SIG-M5 (cell line): Measurements from ENCODE around the gene POLR2J.
"Not testable (repeated sequence)": the region's sequence is repeated elsewhere in the genome, so short reads cannot be mapped to it uniquely, and the experiment has no call there.

Source experiments
- DNase-seq: peaks from one replicate; lab custom pipeline; 2025; lab: John Stamatoyannopoulos, UW

POLR2J gene

DNA sequence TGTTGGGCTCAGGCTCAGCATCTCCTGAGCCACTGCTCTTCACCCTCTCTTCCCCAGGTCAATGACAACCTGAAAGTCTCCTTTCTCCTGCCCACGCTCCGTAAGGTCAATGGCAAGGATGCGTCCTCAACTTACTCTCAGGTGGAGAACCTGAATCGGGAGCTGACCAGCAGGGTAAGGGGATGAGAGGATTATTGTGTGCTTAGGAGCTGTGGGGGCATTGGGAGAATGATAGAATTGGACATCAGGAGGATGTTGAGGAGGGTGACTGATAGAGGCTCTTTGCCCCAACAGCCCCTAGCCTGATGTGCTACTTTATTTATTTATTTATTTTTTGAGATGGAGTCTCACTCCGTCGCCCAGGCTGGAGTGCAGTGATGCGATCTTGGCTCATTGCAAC is 12.6 kb downstream of the POLR2J start:
- DNase-seq, result no peak

DNA sequence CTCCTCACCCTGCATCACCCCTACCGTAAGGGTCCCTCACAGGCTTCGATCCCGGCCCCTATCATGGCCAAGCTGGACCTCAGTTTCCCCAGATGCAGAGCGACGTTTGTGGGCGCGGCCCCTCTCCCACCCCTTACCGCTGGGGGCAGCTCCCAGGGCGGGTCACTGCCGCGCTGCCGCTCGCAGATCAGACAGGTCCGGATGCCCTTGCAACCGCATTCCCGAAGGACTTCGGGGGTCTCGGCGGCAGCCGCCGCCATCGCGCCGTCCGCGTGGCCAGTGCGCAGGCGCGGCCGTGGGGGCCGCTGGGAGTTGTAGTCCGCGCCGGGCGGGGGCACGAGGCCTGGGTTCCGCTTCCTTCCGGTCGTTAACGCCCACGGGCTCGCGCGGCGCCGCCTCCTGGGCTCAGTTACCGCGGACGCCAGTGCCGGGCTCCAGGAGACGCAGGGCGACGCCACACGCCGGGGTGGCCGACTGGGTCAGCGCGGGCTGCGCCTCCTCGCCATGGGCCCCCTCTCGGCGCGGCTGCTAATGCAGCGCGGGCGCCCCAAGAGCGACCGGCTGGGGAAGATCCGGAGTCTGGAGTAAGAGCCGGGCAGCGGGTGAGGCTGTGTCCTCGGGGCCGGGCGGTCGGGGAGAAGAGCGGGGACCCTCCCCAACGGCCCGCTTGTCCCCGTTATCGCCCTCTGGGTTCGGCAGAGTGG is 14.0 kb downstream of the POLR2J start, which contains the start of the genes ALKBH4 and LRWD1:
Gene ALKBH4 (minus strand): TSS at position 287 of the 704 bp plus-strand sequence. CDS start 27 bp downstream, at position 260.
Gene LRWD1 (plus strand): TSS at position 408 of the 704 bp plus-strand sequence. CDS start 97 bp downstream, at position 505.
- DNase-seq, result peak; percentile 8

DNA sequence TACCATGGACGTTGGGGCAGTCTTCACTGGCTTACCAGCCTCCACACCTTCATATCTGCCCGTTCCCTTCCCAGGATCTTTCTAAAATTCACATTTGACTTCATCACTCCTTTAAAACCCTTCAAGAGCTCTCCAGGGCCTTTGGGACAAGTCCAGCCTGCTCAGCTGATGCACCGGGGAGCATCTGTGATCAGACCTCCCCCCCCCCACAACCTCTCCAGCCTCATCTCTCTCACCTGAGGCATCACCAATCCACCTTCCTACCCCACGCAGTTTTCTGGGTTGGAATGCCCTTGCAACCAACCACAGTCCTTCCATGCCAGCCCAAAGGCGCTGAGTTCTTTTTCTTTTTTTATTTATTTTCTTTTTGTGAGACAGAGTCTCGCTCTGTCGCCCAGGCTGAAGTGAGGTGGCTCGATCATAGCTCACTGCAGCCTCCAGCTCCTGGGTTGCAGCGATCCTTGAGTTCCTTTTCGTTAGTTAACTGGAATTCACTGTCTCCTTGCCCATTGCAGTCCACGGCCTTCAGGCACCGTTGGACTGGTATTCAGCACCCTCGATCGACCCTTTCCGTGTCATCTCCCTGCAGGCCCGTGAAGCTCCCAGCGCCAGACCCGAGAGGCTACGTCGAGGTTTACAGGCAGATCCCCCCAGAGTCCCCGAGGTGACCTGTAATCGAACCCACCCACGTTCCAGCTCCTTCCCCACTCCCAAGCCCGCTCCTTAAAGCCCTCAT is 14.7 kb downstream of the POLR2J start:
- no peak for DNase-seq

- no peak for DNase-seq
These were observed 18.3 kb downstream of the POLR2J start for GRCh38 chr7:102460467-102460866.

DNA sequence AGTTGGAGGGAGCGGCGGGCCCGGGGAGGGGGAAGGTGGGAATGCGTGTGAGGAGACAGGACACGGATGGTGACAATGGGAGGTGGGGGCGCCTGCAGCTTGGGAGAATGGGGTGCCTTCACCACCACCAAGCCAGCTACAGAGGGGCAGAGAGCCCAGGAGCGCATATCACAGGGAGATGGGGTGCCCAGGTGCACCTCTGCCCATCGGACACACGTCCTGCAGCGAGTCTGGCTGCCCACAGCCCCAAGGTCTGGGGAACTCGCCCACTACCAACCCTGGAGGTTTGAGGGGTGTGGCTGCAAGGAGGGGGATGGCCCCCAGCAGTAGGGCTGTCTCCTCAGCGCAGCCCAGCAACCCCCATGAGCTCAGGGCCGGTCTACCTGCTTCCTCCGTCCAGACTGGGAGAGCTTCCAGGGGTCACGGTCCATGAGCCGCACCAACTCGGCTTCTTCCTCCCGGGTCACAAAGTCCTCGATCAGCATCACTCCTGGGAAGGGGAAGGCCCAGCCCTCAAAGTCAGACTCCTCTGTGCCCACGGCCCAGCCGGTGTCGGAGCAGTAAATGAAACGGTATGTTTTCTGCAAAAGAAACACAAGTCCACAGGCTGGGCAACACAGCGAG is 19.4 kb downstream of the POLR2J start:
- no peak for DNase-seq

DNA sequence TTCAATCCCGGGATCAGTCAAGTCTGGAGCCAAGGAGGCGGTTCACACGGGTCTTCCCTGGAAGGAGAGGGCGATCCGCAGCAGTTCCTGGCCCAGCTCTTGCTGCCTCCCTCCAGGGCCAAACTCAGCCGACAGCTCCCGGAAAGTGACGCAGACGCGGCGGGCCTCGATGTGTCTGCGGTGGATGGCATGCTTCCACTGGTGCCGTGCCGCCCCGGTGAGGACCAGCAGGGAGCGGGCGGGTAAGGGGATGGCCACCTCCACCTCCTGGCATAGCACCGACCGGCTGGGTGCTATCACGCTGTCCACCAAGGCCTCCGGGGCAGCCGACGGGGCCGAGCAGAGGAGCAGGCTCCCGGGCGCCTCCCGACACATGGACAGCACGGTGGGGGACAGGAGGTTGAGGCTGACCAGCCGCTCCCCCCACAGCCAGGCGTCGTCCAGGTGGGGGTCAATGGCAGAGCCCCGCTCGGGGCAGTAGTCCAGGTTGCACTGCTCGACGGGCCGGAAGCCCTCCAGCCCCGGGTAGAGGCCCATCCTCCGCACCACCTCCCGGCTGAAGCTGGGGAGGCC is 21.3 kb downstream of the POLR2J start:
- DNase-seq, result no peak

GRCh38 chr7:102456327-102456726 is 22.4 kb downstream of the POLR2J start:
- DNase-seq, result no peak

DNA sequence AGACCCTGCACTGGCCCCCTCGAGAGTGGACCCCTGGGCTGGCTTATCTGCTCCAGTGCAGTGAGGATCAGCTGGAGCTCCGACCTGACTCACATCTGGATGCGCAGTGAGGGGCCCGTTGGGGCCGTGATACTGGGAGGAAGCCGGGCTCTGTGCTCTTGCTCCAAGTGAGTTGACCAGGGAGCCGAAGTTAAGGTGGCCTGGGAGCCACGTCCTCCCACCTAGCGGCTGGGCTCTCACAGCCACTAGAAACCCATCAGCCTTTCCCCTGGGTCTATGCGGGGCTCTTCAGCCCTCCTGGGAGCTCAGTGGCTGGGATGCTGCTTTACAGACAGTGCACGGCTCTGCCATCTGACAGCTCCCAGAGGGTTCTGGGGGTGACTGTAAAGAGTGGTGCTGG is 23.1 kb downstream of the POLR2J start:
- DNase-seq, result no peak

DNA sequence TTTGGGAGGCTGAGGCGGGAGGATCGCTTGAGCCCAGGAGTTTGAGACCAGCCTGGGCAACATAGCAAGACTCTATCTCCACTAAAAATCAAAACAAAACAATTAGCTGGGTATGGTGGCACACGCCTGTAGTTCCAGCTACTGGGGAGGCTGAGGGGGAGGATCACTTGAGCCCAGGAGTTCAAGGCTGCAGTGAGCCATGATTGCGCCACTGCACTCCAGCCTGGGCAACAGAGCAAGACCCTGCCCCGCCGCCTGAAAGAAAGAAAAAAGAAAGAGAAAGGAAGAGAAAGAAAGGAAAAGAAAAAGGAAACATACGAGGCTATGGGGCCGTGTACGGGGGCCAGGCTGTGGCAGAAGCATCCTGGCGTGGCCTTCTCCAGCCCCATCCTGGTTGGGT is 23.8 kb downstream of the POLR2J start:
- DNase-seq, result not testable (repeated sequence)

- DNase-seq, result no peak
These were observed 24.3 kb downstream of the POLR2J start for GRCh38 chr7:102454468-102454867.

DNA sequence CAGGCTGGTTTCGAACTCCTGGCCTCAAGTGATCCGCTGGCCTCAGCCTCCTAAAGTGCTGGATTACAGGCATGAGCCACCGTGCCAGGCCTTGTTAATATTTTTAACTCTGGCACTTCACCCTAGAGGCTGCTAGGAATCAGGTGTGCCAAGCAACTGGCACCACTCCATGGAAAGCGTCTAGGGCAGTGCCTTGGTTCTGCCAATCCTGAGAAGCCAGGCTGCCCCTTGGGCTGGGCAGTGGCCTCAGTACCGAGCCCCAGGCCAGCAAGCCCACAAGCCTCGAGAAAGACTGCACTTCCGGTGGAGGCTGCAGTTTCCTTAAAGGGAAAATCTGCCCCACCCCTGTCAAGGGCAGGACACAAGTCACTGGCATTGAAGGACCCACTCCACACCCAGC is 25.4 kb downstream of the POLR2J start:
- no peak for DNase-seq

DNA sequence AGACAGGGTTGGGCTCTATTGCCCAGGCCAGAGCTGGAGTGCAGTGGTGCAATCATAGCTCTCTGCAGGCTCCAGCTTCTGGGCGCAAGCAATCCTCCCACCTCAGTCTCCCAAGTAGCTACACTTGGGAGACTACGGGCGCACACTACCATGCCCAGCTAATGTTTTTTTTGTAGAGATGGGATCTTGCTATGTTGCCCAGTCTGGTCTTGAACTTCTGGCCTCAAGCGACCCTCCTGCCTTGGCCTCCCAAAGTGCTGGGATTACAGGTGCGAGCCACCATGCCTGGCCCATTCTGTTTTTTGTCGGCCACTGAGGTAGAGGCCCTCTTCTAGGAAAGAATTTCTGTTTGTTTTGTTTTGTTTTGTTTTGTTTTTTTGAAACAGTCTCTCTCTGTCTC is 26.3 kb downstream of the POLR2J start:
- DNase-seq, result no peak

DNA sequence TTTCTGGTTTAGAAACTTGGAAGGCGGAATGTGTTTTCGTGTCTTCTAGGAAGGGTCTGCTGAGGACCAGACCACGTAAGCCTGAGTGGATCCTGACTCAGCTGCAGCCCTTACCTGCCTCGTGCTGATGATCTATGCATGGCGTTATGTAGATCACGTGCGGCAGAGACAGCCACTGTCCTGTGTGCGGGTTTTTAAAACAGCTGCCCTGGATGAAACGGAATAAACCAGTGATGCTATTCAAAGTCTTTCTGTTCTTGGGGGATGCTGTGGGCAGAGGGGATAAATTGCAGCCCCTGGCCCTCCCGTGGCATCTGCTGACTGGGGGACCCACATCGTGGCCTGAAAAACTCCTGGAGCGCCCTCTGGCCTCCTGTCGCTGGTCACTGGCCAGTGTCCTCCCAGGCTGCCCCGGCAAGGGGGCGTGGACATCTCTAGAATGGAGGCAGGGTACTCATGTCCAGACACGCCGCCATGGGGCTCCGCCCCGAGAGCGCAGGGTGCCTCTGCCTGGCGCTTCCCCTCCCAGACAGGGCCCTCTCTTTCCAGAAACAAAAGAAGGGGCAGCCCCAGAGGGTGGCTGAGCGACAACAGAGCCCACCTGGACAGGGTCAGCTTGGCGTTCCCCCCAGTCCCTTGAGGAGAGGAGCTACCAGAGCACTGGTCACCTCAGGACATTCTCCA is 27.2 kb downstream of the POLR2J start:
- no peak for DNase-seq

GRCh38 chr7:102450242-102450641 is 28.5 kb downstream of the POLR2J start:
- no peak for DNase-seq

DNA sequence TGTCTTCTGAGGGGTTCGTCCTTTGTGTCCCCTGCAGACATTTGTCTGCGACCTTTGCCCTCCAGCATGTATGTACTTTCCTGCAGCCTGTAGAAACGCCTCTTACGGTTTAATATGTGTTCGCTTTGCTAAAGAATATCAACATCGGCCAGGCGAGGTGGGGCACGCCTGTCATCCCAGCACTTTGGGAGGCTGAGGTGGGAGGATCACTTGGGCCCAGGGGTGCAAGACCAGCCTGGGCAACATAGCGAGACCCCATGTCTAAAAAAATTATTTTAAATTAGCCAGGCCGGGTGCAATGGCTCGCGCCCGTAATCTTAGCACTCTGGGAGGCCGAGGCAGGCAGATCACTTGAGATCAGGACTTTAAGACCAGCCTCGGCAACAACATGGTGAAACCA is 29.6 kb downstream of the POLR2J start:
- DNase-seq, result no peak

GRCh38 chr7:102447311-102447710 is 31.4 kb downstream of the POLR2J start:
- no peak for DNase-seq

GRCh38 chr7:102446387-102447156 is 32.1 kb downstream of the POLR2J start:
- no peak for DNase-seq

GRCh38 chr7:102445674-102446071 is 33.0 kb downstream of the POLR2J start:
- DNase-seq, result no peak

GRCh38 chr7:102444961-102445673 is 33.6 kb downstream of the POLR2J start:
- no peak for DNase-seq

DNA sequence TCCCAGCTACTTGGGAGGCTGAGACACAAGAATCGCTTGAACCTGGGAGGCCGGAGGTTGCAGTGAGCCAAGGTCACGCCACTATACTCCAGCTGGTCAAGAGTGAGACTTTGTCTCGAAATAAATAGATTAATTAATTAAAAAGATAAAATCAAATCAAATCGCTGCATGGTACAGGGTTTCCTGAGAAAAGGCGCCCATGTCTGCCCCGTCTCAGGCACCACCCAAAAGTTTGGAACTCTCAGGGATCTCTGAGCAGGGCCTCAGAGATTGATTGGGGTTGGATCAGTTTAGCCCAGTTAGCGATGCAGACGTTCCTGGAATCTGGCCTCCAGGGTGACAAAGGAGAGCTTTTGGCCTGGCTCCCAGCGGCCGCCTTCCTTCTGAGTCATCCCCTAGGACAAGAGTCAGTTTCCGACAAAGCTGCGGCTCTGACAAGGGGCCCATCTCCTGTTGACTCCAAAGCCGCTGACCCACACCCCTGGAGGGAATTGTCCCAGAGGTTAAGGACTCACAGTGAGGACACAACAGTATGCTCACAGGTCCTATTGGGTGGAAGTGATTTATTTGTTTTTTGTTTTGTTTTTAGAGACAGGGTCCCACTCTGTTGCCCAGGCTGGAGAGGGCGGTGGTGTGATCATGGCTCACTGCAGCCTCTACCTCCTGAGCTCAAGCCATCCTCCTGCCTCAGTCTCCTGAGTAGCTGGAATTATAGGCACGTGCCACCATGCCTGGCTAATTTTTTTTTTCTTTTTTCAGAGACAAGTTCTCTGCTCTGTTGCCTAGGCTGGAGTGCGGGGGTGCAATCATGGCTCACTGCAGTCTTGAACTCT is 38.5 kb downstream of the POLR2J start:
- DNase-seq, result no peak
